HEK293 (cell line): ENCODE results near the gene CBX5.

Experiments
- GFI1B ChIP-seq: fragments of 450-650 bp; formaldehyde crosslinking; IDR thresholded peaks from 2 replicates; pipeline ENCODE4 v1.5.1; 2016; ENCODE audit warnings: missing biosample characterization, missing genetic modification characterization
- GLIS1 ChIP-seq: fragments of 450-650 bp; formaldehyde crosslinking; IDR thresholded peaks from 2 replicates; pipeline ENCODE4 v1.5.1; 2016; ENCODE audit warnings: missing biosample characterization, missing genetic modification characterization
- GLIS2 ChIP-seq: fragments of 450-650 bp; formaldehyde crosslinking; IDR thresholded peaks from 2 replicates; pipeline ENCODE4 v1.5.1; 2016; ENCODE audit warnings: missing biosample characterization, missing genetic modification characterization
- KLF17 ChIP-seq: fragments of 450-650 bp; formaldehyde crosslinking; IDR thresholded peaks from 2 replicates; pipeline ENCODE4 v1.5.1; 2016; ENCODE audit warnings: missing biosample characterization, missing genetic modification characterization
- OSR2 ChIP-seq: fragments of 450-650 bp; formaldehyde crosslinking; IDR thresholded peaks from 2 replicates; pipeline ENCODE4 v1.5.1; 2016; ENCODE audit warnings: missing biosample characterization, missing genetic modification characterization
- PATZ1 ChIP-seq: fragments of 450-650 bp; formaldehyde crosslinking; IDR thresholded peaks from 2 replicates; pipeline ENCODE4 v1.5.1; 2016; ENCODE audit warnings: missing biosample characterization, missing genetic modification characterization
- PRDM1 ChIP-seq: fragments of 450-650 bp; formaldehyde crosslinking; IDR thresholded peaks from 2 replicates; pipeline ENCODE4; 2016; ENCODE audit warnings: missing biosample characterization, missing genetic modification characterization
- TRIM28 ChIP-seq: IDR thresholded peaks from 2 replicates; pipeline ENCODE4 v1.6.1; 2011; ENCODE audit warnings: low read length, control low read depth, borderline replicate concordance
- ZBTB21 ChIP-seq: fragments of 450-650 bp; formaldehyde crosslinking; IDR thresholded peaks from 2 replicates; pipeline ENCODE4 v1.5.1; 2017; ENCODE audit warnings: missing biosample characterization, missing genetic modification characterization
- ZBTB6 ChIP-seq: fragments of 450-650 bp; formaldehyde crosslinking; IDR thresholded peaks from 2 replicates; pipeline ENCODE4 v1.5.1; 2017; ENCODE audit warnings: missing biosample characterization, missing genetic modification characterization
- ZFHX2 ChIP-seq: fragments of 450-650 bp; formaldehyde crosslinking; conservative IDR thresholded peaks from 2 replicates; pipeline ENCODE4 v1.5.1; 2016; ENCODE audit warnings: missing biosample characterization, missing genetic modification characterization
- ZFP37 ChIP-seq: fragments of 450-650 bp; formaldehyde crosslinking; IDR thresholded peaks from 2 replicates; pipeline ENCODE4 v1.5.1; 2016; ENCODE audit warnings: missing biosample characterization, missing genetic modification characterization
- ZFP69B ChIP-seq: fragments of 450-650 bp; formaldehyde crosslinking; IDR thresholded peaks from 2 replicates; pipeline ENCODE4 v1.5.1; 2016; ENCODE audit warnings: missing biosample characterization, missing genetic modification characterization
- ZIC2 ChIP-seq: fragments of 450-650 bp; formaldehyde crosslinking; IDR thresholded peaks from 2 replicates; pipeline ENCODE4 v1.5.1; 2016; ENCODE audit warnings: missing biosample characterization, missing genetic modification characterization
- ZNF184 ChIP-seq: fragments of 450-650 bp; IDR thresholded peaks from 2 replicates; pipeline ENCODE4 v1.5.1; 2018; ENCODE audit warnings: missing biosample characterization, mild to moderate bottlenecking, missing genetic modification characterization
- ZNF2 ChIP-seq: fragments of 450-650 bp; formaldehyde crosslinking; IDR thresholded peaks from 2 replicates; pipeline ENCODE4 v1.5.1; 2016; ENCODE audit warnings: missing biosample characterization, missing genetic modification characterization
- ZNF292 ChIP-seq: fragments of 450-650 bp; formaldehyde crosslinking; IDR thresholded peaks from 2 replicates; pipeline ENCODE4 v1.5.1; 2016; ENCODE audit warnings: low read depth, missing biosample characterization, missing genetic modification characterization, borderline replicate concordance
- ZNF324 ChIP-seq: fragments of 450-650 bp; formaldehyde crosslinking; IDR thresholded peaks from 2 replicates; pipeline ENCODE4 v1.5.1; 2016; ENCODE audit warnings: missing biosample characterization, missing genetic modification characterization
- ZNF521 ChIP-seq: fragments of 450-650 bp; formaldehyde crosslinking; IDR thresholded peaks from 2 replicates; pipeline ENCODE4 v1.5.1; 2017; ENCODE audit warnings: missing biosample characterization, mild to moderate bottlenecking, missing genetic modification characterization
- ZNF571 ChIP-seq: fragments of 450-650 bp; formaldehyde crosslinking; IDR thresholded peaks from 2 replicates; pipeline ENCODE4 v1.5.0; 2017; ENCODE audit warnings: missing biosample characterization, missing genetic modification characterization
- ZNF600 ChIP-seq: fragments of 450-650 bp; formaldehyde crosslinking; IDR thresholded peaks from 2 replicates; pipeline ENCODE4 v1.5.1; 2016; ENCODE audit warnings: missing biosample characterization, missing genetic modification characterization
- ZNF629 ChIP-seq: fragments of 450-650 bp; formaldehyde crosslinking; IDR thresholded peaks from 2 replicates; pipeline ENCODE4 v1.5.1; 2017; ENCODE audit warnings: missing biosample characterization, missing genetic modification characterization
- ZNF701 ChIP-seq: fragments of 450-650 bp; formaldehyde crosslinking; IDR thresholded peaks from 2 replicates; pipeline ENCODE4 v1.5.1; 2016; ENCODE audit warnings: missing biosample characterization, missing genetic modification characterization
- ZNF76 ChIP-seq: fragments of 450-650 bp; formaldehyde crosslinking; IDR thresholded peaks from 2 replicates; pipeline ENCODE4; 2016; ENCODE audit warnings: low read depth, missing biosample characterization, missing genetic modification characterization, borderline replicate concordance
- ZNF785 ChIP-seq: fragments of 450-650 bp; formaldehyde crosslinking; IDR thresholded peaks from 2 replicates; pipeline ENCODE4 v1.5.1; 2016; ENCODE audit warnings: missing biosample characterization, missing genetic modification characterization
- ZSCAN18 ChIP-seq: fragments of 450-650 bp; formaldehyde crosslinking; IDR thresholded peaks from 2 replicates; pipeline ENCODE4 v1.5.1; 2016; ENCODE audit warnings: missing biosample characterization, missing genetic modification characterization
- ZSCAN30 ChIP-seq: fragments of 450-650 bp; IDR thresholded peaks from 2 replicates; pipeline ENCODE4 v1.5.1; 2018; ENCODE audit warnings: missing biosample characterization, mild to moderate bottlenecking, missing genetic modification characterization, moderate library complexity
- TF ChIP-seq, protein P1 (sequence below): fragments of 450-650 bp; formaldehyde crosslinking; conservative IDR thresholded peaks from 2 replicates; pipeline ENCODE4 v1.5.1; 2016; ENCODE audit warnings: low read depth, missing biosample characterization, missing genetic modification characterization
- TF ChIP-seq, protein P2 (sequence below): fragments of 450-650 bp; formaldehyde crosslinking; IDR thresholded peaks from 2 replicates; pipeline ENCODE4 v1.5.1; 2017; ENCODE audit warnings: missing biosample characterization, mild to moderate bottlenecking, missing genetic modification characterization, moderate library complexity

The CBX5 gene

GRCh38 chr12:54229624-54230212 is 50.2 kb downstream of the CBX5 start (continued):
- TF ChIP-seq, protein P1, sequence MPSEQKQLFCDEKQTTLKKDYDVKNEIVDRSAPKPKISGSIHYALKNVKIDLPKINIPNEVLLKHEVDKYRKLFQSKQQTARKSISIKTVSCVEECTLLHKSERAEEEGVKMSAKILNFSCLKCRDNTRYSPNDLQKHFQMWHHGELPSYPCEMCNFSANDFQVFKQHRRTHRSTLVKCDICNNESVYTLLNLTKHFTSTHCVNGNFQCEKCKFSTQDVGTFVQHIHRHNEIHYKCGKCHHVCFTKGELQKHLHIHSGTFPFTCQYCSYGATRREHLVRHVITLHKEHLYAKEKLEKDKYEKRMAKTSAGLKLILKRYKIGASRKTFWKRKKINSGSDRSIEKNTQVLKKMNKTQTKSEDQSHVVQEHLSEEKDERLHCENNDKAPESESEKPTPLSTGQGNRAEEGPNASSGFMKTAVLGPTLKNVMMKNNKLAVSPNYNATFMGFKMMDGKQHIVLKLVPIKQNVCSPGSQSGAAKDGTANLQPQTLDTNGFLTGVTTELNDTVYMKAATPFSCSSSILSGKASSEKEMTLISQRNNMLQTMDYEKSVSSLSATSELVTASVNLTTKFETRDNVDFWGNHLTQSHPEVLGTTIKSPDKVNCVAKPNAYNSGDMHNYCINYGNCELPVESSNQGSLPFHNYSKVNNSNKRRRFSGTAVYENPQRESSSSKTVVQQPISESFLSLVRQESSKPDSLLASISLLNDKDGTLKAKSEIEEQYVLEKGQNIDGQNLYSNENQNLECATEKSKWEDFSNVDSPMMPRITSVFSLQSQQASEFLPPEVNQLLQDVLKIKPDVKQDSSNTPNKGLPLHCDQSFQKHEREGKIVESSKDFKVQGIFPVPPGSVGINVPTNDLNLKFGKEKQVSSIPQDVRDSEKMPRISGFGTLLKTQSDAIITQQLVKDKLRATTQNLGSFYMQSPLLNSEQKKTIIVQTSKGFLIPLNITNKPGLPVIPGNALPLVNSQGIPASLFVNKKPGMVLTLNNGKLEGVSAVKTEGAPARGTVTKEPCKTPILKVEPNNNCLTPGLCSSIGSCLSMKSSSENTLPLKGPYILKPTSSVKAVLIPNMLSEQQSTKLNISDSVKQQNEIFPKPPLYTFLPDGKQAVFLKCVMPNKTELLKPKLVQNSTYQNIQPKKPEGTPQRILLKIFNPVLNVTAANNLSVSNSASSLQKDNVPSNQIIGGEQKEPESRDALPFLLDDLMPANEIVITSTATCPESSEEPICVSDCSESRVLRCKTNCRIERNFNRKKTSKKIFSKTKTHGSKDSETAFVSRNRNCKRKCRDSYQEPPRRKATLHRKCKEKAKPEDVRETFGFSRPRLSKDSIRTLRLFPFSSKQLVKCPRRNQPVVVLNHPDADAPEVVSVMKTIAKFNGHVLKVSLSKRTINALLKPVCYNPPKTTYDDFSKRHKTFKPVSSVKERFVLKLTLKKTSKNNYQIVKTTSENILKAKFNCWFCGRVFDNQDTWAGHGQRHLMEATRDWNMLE: 0 out of 2 replicates have a peak, but pooled peaks have one; percentile 12
- TF ChIP-seq PRDM1 (tag by site-specific recombination): peak; percentile 63; the same call in 1 of the 2 replicates
- TF ChIP-seq ZNF701 (tag by site-specific recombination): no peak
- TF ChIP-seq ZNF184 (tag by site-specific recombination): peak; percentile 66; the same call in 1 of the 2 replicates
- peak; percentile 76; the same call in 1 of the 2 replicates for TF ChIP-seq GFI1B (tag by site-specific recombination)
- peak; percentile 65; the same call in 1 of the 2 replicates for TF ChIP-seq ZNF2 (tag by site-specific recombination)
- TF ChIP-seq ZNF324: peak; percentile 82
- TF ChIP-seq, protein P2, sequence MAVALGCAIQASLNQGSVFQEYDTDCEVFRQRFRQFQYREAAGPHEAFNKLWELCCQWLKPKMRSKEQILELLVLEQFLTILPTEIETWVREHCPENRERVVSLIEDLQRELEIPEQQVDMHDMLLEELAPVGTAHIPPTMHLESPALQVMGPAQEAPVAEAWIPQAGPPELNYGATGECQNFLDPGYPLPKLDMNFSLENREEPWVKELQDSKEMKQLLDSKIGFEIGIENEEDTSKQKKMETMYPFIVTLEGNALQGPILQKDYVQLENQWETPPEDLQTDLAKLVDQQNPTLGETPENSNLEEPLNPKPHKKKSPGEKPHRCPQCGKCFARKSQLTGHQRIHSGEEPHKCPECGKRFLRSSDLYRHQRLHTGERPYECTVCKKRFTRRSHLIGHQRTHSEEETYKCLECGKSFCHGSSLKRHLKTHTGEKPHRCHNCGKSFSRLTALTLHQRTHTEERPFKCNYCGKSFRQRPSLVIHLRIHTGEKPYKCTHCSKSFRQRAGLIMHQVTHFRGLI (tag by site-specific recombination): 0 out of 2 replicates have a peak, but pooled peaks have one; percentile 35
- no peak for TF ChIP-seq ZNF785
- TF ChIP-seq ZSCAN30 (tag by site-specific recombination): peak; percentile 62; the same call in 1 of the 2 replicates
- TF ChIP-seq TRIM28: 0 out of 2 replicates have a peak, but pooled peaks have one; percentile 7
- peak; percentile 89 for TF ChIP-seq ZBTB21 (tag by site-specific recombination)
- peak; percentile 18; the same call in 1 of the 2 replicates for TF ChIP-seq GLIS2
- peak; percentile 56 for TF ChIP-seq OSR2
- peak; percentile 68 for TF ChIP-seq KLF17 (tag by site-specific recombination)
- peak; percentile 77 for TF ChIP-seq ZFP69B (tag by site-specific recombination)
- no peak for TF ChIP-seq ZNF571
- peak; percentile 78 for TF ChIP-seq PATZ1 (tag by site-specific recombination)
- no peak for TF ChIP-seq ZBTB6 (tag by site-specific recombination)
- TF ChIP-seq ZSCAN18: no peak
- TF ChIP-seq ZIC2 (tag by site-specific recombination): peak; percentile 68
- peak; percentile 70; the same call in 1 of the 2 replicates for TF ChIP-seq ZFP37 (tag by site-specific recombination)
- peak; percentile 79 for TF ChIP-seq GLIS1 (tag by site-specific recombination)
- TF ChIP-seq ZNF600 (tag by site-specific recombination): peak; percentile 98
- TF ChIP-seq ZNF292: no peak
- peak; percentile 64; the same call in 1 of the 2 replicates for TF ChIP-seq ZNF76 (tag by site-specific recombination)
- no peak for TF ChIP-seq ZNF521
- TF ChIP-seq ZNF629 (tag by site-specific recombination): peak; percentile 94
- peak; percentile 91 for TF ChIP-seq ZFHX2 (tag by site-specific recombination)
